Measurements from ENCODE around the gene HSD3B1.

HSD3B1 gene

GRCh38 chr1:119506941-119507340 lies at the start of gene HSD3B1:
Gene HSD3B1 (plus strand): TSS chr1:119507210. CDS start chr1:119507477, 267 bp downstream.
- DNase-seq, result no peak

- DNase-seq, result no peak
Measured at GRCh38 chr1:119462964-119463363, 44.0 kb upstream of the HSD3B1 start.

- DNase-seq, result no peak
Measured at GRCh38 chr1:119463569-119463968, 43.4 kb upstream of the HSD3B1 start.

GRCh38 chr1:119466445-119466844 lies 40.6 kb upstream of the HSD3B1 start:
- DNase-seq, result no peak

GRCh38 chr1:119467219-119467618 lies 39.8 kb upstream of the HSD3B1 start:
- no peak for DNase-seq

GRCh38 chr1:119467857-119468668 lies 38.9 kb upstream of the HSD3B1 start:
- DNase-seq, result peak; percentile 45

GRCh38 chr1:119469741-119470140 lies 37.3 kb upstream of the HSD3B1 start:
- no peak for DNase-seq

- no peak for DNase-seq
Measured at GRCh38 chr1:119470377-119470776, 36.6 kb upstream of the HSD3B1 start.

GRCh38 chr1:119470958-119471357 lies 36.1 kb upstream of the HSD3B1 start:
- no peak for DNase-seq

- DNase-seq, result no peak
Measured at GRCh38 chr1:119471566-119471965, 35.4 kb upstream of the HSD3B1 start.

- no peak for DNase-seq
Measured at GRCh38 chr1:119472080-119472818, 34.8 kb upstream of the HSD3B1 start.

- no peak for DNase-seq
Measured at GRCh38 chr1:119472819-119473175, 34.2 kb upstream of the HSD3B1 start.

GRCh38 chr1:119475866-119476439 lies 31.1 kb upstream of the HSD3B1 start:
- DNase-seq, result peak; percentile 68

- DNase-seq, result no peak
Measured at GRCh38 chr1:119477710-119478109, 29.3 kb upstream of the HSD3B1 start.

- no peak for DNase-seq
Measured at GRCh38 chr1:119480175-119480574, 26.8 kb upstream of the HSD3B1 start.

GRCh38 chr1:119481951-119482350 lies 25.1 kb upstream of the HSD3B1 start:
- no peak for DNase-seq

- DNase-seq, result no peak
Measured at GRCh38 chr1:119482517-119483425, 24.2 kb upstream of the HSD3B1 start.

- DNase-seq, result no peak
Measured at GRCh38 chr1:119483441-119484200, 23.4 kb upstream of the HSD3B1 start.

- no peak for DNase-seq
Measured at GRCh38 chr1:119485201-119485600, 21.8 kb upstream of the HSD3B1 start.

- no peak for DNase-seq
Measured at GRCh38 chr1:119488216-119488615, 18.8 kb upstream of the HSD3B1 start.

GRCh38 chr1:119489201-119489600 lies 17.8 kb upstream of the HSD3B1 start:
- DNase-seq, result no peak

- no peak for DNase-seq
Measured at GRCh38 chr1:119490925-119491324, 16.1 kb upstream of the HSD3B1 start.
